GM12801 (cell line): Measurements from ENCODE around the gene COMP.

Experiments used
- CTCF ChIP-seq: IDR thresholded peaks from one replicate; pipeline ENCODE4 v1.5.1; 2011; ENCODE audit warnings: control low read depth; ENCODE audit not compliant: insufficient read length; ENCODE audit errors: extremely low read depth

The COMP gene

DNA sequence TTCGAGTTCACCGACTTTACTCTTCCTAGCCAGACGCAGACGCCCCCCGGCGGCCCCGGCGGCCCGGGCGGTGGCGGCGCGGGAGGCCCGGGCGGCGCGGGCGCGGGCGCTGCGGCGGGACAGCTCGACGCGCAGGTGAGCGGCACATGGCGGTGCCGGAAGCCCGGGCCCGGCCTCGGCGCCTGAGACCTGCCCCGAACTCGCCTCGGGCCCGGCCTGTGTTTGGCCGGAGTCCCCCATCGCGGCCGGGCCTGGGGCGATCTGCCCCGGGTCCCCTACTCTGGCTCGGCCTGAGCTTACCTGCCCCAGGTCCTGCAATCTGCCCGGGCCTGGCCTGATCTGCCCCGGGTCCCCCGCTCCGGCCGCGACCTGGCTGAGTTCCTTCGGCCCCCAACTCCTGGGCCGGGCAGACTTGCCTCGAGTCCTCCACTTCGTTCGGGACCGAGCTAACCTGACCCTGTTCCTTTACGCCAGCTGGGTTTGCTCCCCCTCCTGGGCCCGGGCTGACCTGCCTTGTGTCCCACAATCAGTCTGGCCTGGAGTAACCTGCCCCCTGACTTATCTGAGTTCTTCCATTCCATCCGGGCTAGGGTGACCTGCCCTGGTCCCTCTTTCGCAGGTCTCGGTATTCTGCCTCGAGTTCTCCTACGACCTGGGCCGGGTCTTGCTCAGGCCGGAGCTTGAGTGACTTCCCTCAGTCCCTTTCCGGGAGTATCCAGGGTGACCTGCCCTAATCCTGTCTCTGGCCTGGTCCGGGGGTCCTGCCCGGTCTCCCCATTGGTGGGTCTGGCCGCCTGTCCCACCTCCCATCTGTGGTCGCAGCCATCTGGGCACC lies 41.4 kb upstream of the COMP start:
- TF ChIP-seq CTCF, result no peak

DNA sequence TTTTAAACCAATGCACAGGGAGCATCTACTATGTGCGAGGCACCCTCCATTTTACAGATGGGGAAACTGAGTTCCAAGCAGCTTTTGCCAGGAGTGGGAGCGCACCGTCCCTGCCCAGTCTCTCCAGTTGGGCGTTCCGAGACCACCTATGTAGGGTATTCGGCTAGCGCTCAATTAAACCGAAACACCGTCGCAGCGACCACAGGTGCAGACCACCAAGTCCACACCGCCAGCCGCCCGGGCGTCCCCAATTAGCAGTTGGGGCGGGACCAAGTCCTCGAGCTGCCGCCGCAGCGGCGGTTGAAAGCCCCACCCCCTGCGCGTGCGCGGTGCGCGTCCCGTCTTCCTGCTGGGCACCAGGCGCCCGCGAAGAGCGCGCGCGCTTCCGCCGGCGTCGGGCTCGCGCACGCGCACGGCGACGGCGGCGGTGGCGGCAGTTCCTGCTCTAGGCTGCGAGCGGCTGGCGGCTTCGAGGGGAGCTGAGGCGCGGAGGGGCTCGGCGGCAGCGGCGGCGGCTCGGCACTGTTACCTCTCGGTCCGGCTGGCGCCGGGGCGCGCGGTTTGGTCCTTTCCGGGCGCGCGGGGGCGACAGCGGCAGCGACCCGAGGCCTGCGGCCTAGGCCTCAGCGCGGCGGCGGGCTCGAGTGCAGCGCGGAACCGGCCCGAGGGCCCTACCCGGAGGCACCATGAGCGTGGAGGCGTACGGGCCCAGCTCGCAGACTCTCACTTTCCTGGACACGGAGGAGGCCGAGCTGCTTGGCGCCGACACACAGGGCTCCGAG lies 40.6 kb upstream of the COMP start, which contains the start of gene UPF1:
Gene UPF1 (plus strand): TSS at position 436 of the 782 bp plus-strand sequence. CDS start 251 bp downstream, at position 687.
- no peak for TF ChIP-seq CTCF

DNA sequence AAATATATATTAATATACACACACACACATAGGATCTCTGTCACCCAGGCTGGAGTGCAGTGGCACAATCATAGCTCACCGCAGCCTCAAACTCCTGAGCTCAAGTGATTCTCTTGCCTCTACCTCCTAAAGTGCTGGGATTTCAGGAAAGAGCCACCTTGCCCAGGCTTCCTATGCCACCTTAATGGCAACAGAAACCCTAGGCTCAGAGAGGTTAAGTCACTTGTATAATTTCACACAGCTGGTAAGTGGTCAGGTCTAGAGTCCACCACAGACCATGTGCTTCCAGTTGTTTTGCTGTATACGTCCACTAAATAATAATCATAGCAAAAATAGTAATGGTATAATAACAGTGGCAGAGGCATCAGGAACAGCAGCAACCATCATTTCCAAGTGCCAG lies 39.4 kb upstream of the COMP start:
- no peak for TF ChIP-seq CTCF

- no peak for TF ChIP-seq CTCF
Observed at GRCh38 chr19:18828786-18829185, 37.7 kb upstream of the COMP start.

GRCh38 chr19:18817574-18817973 lies 26.5 kb upstream of the COMP start:
- no peak for TF ChIP-seq CTCF

GRCh38 chr19:18815673-18816072 lies 24.6 kb upstream of the COMP start:
- TF ChIP-seq CTCF, result no peak

DNA sequence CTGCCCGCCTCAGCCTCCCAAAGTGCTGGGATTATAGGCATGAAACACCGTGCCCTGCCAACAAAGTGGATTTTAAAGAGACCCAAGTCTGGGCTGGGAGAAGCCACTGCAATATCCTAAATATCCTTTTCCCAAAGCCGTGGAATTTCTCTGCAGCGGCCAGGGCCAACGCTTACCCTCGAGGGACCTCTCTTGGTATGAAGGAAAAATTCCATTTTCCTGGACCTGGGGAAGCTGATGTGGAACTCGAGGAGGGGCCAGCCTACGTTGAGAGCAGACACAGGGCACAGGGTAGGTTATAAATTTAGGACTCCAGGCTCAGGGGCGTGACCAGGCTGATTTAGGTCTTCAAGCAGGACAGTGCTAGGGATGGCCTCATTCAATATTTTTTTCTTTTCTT lies 23.0 kb upstream of the COMP start:
- no peak for TF ChIP-seq CTCF
